Neural cell (in vitro differentiated cells): ENCODE results near the gene KRI1. TPM values are rescaled to one million over a fixed set of nuclear protein-coding genes. Genes with fewer than 3 reads are reported as not detected.

Experiments
- H2AFZ ChIP-seq: fragments of 200-600, 300-800 bp; sonication (generic), shearing (Covaris generic); 2 replicates; pipeline ENCODE4 v1.6.0; 2014; ENCODE audit warnings: low read depth, mild to moderate bottlenecking, antibody characterized with exemption, low read length, moderate library complexity
- H3F3A ChIP-seq: fragments of 200-600 bp; shearing (Covaris generic); 2 replicates; pipeline ENCODE4 v1.6.1; 2016; ENCODE audit warnings: mild to moderate bottlenecking, moderate library complexity, mixed read lengths, antibody characterized with exemption, low read length; ENCODE audit not compliant: insufficient read depth, poor library complexity, severe bottlenecking
- H3K27ac ChIP-seq: fragments of 200-600, 300-800 bp; sonication (generic), shearing (Covaris generic); 2 replicates; pipeline ENCODE4 v1.5.1; 2014; ENCODE audit warnings: mild to moderate bottlenecking, low read length, moderate library complexity
- H3K27me3 ChIP-seq: fragments of 300-800, 200-600 bp; sonication (generic), shearing (Covaris generic); 2 replicates; pipeline ENCODE4 v1.6.0; 2014; ENCODE audit warnings: mild to moderate bottlenecking, low read depth, low read length, moderate library complexity; ENCODE audit not compliant: insufficient read depth
- H3K36me3 ChIP-seq: fragments of 300-800, 200-600 bp; sonication (generic), shearing (Covaris generic); 2 replicates; pipeline ENCODE4 v1.5.1; 2014; ENCODE audit warnings: mild to moderate bottlenecking, antibody characterized with exemption, low read length, moderate library complexity; ENCODE audit not compliant: insufficient read depth
- H3K4me2 ChIP-seq: fragments of 300-800, 200-600 bp; sonication (generic), shearing (Covaris generic); 2 replicates; pipeline ENCODE4 v1.6.0; 2014; ENCODE audit warnings: mild to moderate bottlenecking, low read length
- H3K4me3 ChIP-seq: fragments of 300-800, 200-600 bp; sonication (generic), shearing (Covaris generic); 2 replicates; pipeline ENCODE4 v1.5.1; 2014; ENCODE audit warnings: mild to moderate bottlenecking, low read length, moderate library complexity
- H3K79me2 ChIP-seq: fragments of 200-600 bp; shearing (Covaris generic); replicated peaks from 2 replicates; pipeline ENCODE4 v1.6.0; 2014; ENCODE audit warnings: mild to moderate bottlenecking, low read length, moderate library complexity; ENCODE audit not compliant: insufficient read depth
- H3K9ac ChIP-seq: fragments of 300-800, 200-600 bp; sonication (generic), shearing (Covaris generic); 2 replicates; pipeline ENCODE4 v1.6.1; 2016; ENCODE audit warnings: mild to moderate bottlenecking, low read length, mixed read lengths
- H3K9me2 ChIP-seq: fragments of 200-600 bp; shearing (Covaris generic); 2 replicates; pipeline ENCODE4 v1.6.1; 2016; ENCODE audit warnings: mild to moderate bottlenecking, low read length, mixed read lengths; ENCODE audit not compliant: insufficient read depth
- H3K9me3 ChIP-seq: fragments of 200-600, 300-800 bp; sonication (generic), shearing (Covaris generic); 2 replicates; pipeline ENCODE4 v1.6.1; 2016; ENCODE audit warnings: mild to moderate bottlenecking, mixed run types, low read length, moderate library complexity, mixed read lengths
- H4K20me1 ChIP-seq: fragments of 200-600 bp; shearing (Covaris generic); 2 replicates; pipeline ENCODE4 v1.6.1; 2016; ENCODE audit warnings: mild to moderate bottlenecking, mixed run types; ENCODE audit not compliant: insufficient read depth
- EP300 ChIP-seq: fragments of 450-650 bp; conservative IDR thresholded peaks from 2 replicates; pipeline ENCODE4 v1.6.1; 2014; ENCODE audit warnings: antibody characterized with exemption, mild to moderate bottlenecking, moderate library complexity; ENCODE audit not compliant: poor library complexity, severe bottlenecking
- EZH2 ChIP-seq: fragments of 200-600, 300-800 bp; shearing (Covaris generic), sonication (generic); IDR thresholded peaks from 2 replicates; pipeline ENCODE4 v1.6.1; 2014; ENCODE audit warnings: antibody characterized with exemption, low read length, borderline replicate concordance, mild to moderate bottlenecking; ENCODE audit not compliant: insufficient read depth, poor library complexity, severe bottlenecking
- MXI1 ChIP-seq: fragments of 450-650 bp; conservative IDR thresholded peaks from 2 replicates; pipeline ENCODE4 v1.6.1; 2014; ENCODE audit warnings: antibody characterized with exemption, mild to moderate bottlenecking; ENCODE audit not compliant: poor library complexity, severe bottlenecking
- POLR2AphosphoS5 ChIP-seq: IDR thresholded peaks from 2 replicates; pipeline ENCODE4 v1.6.1; 2012
- RAD21 ChIP-seq: fragments of 450-650 bp; conservative IDR thresholded peaks from 2 replicates; pipeline ENCODE4 v1.6.1; 2014; ENCODE audit warnings: antibody characterized with exemption, mild to moderate bottlenecking, moderate library complexity
- SMC3 ChIP-seq: fragments of 450-650 bp; conservative IDR thresholded peaks from 2 replicates; pipeline ENCODE4 v1.6.1; 2014; ENCODE audit warnings: antibody characterized with exemption, mild to moderate bottlenecking, moderate library complexity; ENCODE audit not compliant: poor library complexity
- TAF1 ChIP-seq: IDR thresholded peaks from 2 replicates; pipeline ENCODE4 v1.6.1; 2012; ENCODE audit warnings: low read depth
- polyA plus RNA-seq: library from polyadenylated mRNA; depleted of rRNA; stranded (reverse); fragments of >200 nt; gene quantifications from 2 replicates; pipeline ENCODE4 v1.2.3, GENCODE V29; 2014
- TF ChIP-seq, protein P1 (sequence below): fragments of 450-650 bp; IDR thresholded peaks from 2 replicates; pipeline ENCODE4 v1.5.1; 2014; ENCODE audit warnings: antibody characterized with exemption, mild to moderate bottlenecking, moderate library complexity; ENCODE audit not compliant: poor library complexity, severe bottlenecking
- TF ChIP-seq, protein P2 (sequence below): IDR thresholded peaks from 2 replicates; pipeline ENCODE4 v1.6.1; 2012; ENCODE audit warnings: borderline replicate concordance

The KRI1 gene
- polyA plus RNA-seq, 1 donor from 2014 or later, result 6.5 TPM

DNA sequence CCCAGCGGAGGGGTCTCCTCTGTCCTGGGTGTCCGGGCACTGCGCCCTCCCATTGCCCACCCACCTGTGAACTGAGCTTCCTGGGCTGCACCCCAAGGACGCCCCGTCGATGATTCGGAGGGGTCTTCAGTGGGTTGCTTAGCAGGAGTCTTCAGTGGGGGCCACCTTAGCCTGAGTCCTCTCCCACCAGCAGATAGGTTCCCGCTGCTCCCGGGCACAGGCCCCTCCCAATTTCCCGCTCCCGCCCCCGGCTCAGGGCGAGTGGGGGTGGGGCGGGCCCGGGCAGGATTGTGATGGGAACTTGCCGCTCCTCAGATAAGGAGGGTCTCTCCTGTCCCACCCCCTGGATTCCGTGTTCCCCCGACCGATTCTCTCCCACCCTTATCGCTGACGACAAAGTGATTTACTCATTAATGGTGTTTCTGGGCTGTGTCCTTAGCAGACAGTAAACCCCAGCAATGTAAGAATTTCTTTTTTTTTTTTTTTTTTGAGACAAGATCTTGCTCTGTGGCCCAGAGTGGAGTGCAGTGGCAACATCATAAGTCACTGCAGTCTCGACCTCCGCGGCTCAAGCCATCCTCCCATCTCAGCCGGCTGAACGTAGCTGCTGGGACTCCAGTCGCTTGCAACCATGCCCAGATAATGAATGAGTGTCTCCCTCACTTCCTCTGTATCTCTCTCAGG is 47.9 kb downstream of the KRI1 start:
- Histone ChIP-seq H3K27me3 (peaks cover 73% of the 10 kb centered on the region), H3K79me2 (no peaks in the 10 kb centered on the region), H3K27ac (no peak overlapping the region), H3K4me3 (no peak overlapping the region), H4K20me1 (no peaks in the 10 kb centered on the region), H3K36me3 (no peaks in the 10 kb centered on the region), H3K9ac (no peak overlapping the region), H3K9me2 (no peaks in the 10 kb centered on the region), H3K9me3 (no peaks in the 10 kb centered on the region), H3F3A (no peaks in the 10 kb centered on the region), H3K4me2 (no peak overlapping the region), H2AFZ (no peak overlapping the region)
- TF ChIP-seq EP300 (no peak), EZH2 (no peak), SMC3 (no peak), TAF1 (no peak)
- TF ChIP-seq, protein P1, sequence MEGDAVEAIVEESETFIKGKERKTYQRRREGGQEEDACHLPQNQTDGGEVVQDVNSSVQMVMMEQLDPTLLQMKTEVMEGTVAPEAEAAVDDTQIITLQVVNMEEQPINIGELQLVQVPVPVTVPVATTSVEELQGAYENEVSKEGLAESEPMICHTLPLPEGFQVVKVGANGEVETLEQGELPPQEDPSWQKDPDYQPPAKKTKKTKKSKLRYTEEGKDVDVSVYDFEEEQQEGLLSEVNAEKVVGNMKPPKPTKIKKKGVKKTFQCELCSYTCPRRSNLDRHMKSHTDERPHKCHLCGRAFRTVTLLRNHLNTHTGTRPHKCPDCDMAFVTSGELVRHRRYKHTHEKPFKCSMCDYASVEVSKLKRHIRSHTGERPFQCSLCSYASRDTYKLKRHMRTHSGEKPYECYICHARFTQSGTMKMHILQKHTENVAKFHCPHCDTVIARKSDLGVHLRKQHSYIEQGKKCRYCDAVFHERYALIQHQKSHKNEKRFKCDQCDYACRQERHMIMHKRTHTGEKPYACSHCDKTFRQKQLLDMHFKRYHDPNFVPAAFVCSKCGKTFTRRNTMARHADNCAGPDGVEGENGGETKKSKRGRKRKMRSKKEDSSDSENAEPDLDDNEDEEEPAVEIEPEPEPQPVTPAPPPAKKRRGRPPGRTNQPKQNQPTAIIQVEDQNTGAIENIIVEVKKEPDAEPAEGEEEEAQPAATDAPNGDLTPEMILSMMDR, result no peak

DNA sequence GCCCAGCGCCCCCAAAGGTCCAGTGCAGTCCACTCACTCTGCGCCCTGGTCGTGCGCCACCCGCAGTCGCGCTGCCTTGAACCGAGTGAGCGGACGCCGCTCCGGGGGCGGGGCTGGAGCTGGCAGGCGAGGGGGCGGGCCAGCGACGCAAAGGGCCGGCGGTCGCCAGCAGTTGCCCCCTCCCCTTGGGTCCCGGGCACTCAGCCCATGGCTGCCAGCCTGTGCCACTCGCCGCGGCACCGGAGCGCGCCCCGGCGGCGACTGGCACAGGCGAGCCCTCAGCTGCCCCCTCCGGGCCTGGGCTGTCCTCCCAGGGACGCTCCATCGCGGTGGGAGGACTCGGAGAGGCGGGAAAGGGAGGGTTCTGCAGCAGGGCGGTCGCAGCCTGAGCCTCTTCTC is 48.5 kb downstream of the KRI1 start, which contains the start of gene S1PR5:
Gene S1PR5, minus strand, starts transcription at position 87 of the 399 bp plus-strand sequence. CDS start 2,436 bp downstream, outside the sequence.
- H3K27me3 ChIP-seq, result peaks cover 79% of the 10 kb centered on the region
- H3K9me3 ChIP-seq, result no peaks in the 10 kb centered on the region
- H3K79me2 ChIP-seq, result no peaks in the 10 kb centered on the region
- H3K9ac ChIP-seq, result no peak within 1 kb of the TSS
- no peak within 1 kb of the TSS for H2AFZ ChIP-seq
- H4K20me1 ChIP-seq, result no peaks in the 10 kb centered on the region
- H3K4me3 ChIP-seq, result no peak within 1 kb of the TSS
- H3K4me2 ChIP-seq, result no peak within 1 kb of the TSS
- TF ChIP-seq SMC3 (no peak), POLR2AphosphoS5 (no peak), RAD21 (no peak), MXI1 (no peak), EZH2 (no peak), TAF1 (no peak), EP300 (no peak)
- TF ChIP-seq, protein P2, sequence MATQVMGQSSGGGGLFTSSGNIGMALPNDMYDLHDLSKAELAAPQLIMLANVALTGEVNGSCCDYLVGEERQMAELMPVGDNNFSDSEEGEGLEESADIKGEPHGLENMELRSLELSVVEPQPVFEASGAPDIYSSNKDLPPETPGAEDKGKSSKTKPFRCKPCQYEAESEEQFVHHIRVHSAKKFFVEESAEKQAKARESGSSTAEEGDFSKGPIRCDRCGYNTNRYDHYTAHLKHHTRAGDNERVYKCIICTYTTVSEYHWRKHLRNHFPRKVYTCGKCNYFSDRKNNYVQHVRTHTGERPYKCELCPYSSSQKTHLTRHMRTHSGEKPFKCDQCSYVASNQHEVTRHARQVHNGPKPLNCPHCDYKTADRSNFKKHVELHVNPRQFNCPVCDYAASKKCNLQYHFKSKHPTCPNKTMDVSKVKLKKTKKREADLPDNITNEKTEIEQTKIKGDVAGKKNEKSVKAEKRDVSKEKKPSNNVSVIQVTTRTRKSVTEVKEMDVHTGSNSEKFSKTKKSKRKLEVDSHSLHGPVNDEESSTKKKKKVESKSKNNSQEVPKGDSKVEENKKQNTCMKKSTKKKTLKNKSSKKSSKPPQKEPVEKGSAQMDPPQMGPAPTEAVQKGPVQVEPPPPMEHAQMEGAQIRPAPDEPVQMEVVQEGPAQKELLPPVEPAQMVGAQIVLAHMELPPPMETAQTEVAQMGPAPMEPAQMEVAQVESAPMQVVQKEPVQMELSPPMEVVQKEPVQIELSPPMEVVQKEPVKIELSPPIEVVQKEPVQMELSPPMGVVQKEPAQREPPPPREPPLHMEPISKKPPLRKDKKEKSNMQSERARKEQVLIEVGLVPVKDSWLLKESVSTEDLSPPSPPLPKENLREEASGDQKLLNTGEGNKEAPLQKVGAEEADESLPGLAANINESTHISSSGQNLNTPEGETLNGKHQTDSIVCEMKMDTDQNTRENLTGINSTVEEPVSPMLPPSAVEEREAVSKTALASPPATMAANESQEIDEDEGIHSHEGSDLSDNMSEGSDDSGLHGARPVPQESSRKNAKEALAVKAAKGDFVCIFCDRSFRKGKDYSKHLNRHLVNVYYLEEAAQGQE, result no peak
- TF ChIP-seq, protein P1, result no peak
- no peaks in the 10 kb centered on the region for H3K9me2 ChIP-seq
- H3K27ac ChIP-seq, result no peak within 1 kb of the TSS
- no peaks in the 10 kb centered on the region for H3F3A ChIP-seq
- no peaks in the 10 kb centered on the region for H3K36me3 ChIP-seq
